H1 (cell line): Measurements from ENCODE around the gene SH2D5. TPM values are rescaled to one million over a fixed set of nuclear protein-coding genes. Genes with fewer than 3 reads are reported as not detected.

ENCODE experiments used
- CTCF ChIA-PET: fragments of 300-600 bp; sonication (Branson Sonifier 250); formaldehyde crosslinking; loops from one replicate; lab custom pipeline; 2021; ENCODE audit not compliant: partially characterized antibody; lab: Charles Lee
- POLR2A ChIA-PET: fragments of 300-600 bp; sonication (Branson Sonifier 250); formaldehyde crosslinking; loops from one replicate; lab custom pipeline; 2021; ENCODE audit warnings: inconsistent platforms; ENCODE audit not compliant: partially characterized antibody; lab: Charles Lee
- DNase-seq, 2 experiments: peaks; one replicate each; pipeline versions ENCODE4 v3.0.0 to v3.0.0-alpha.2; 2010 to 2022; ENCODE audit warnings: low spot score in 2 of 2, low read depth in 1 of 2, mixed read lengths in 1 of 2
- FAIRE-seq: peaks from 2 replicates; lab custom pipeline; 2011; peaks lifted over from hg19 to GRCh38; lab: Jason Lieb, UNC
- H2AFZ ChIP-seq: 2 replicates; pipeline ENCODE4 v1.8.1; 2012; ENCODE audit warnings: low read length, inconsistent platforms
- H2AK5ac ChIP-seq: 2 replicates; pipeline ENCODE4 v1.6.1; 2013; ENCODE audit warnings: low read depth, low read length
- H2BK120ac ChIP-seq: replicated peaks from 2 replicates; pipeline ENCODE3; 2013; ENCODE audit warnings: low read depth, low read length, inconsistent platforms
- H2BK12ac ChIP-seq: 2 replicates; pipeline ENCODE4 v1.6.1; 2013; ENCODE audit warnings: low read depth, low read length
- H2BK15ac ChIP-seq: 2 replicates; pipeline ENCODE4 v1.6.1; 2013; ENCODE audit warnings: low read length
- H2BK20ac ChIP-seq: 2 replicates; pipeline ENCODE4 v1.6.1; 2013; ENCODE audit warnings: low read length
- H2BK5ac ChIP-seq: 2 replicates; pipeline ENCODE4 v1.6.1; 2013; ENCODE audit warnings: low read depth, low read length
- H3K14ac ChIP-seq: 2 replicates; pipeline ENCODE4 v1.6.1; 2013; ENCODE audit warnings: inconsistent platforms; ENCODE audit not compliant: insufficient read length
- H3K18ac ChIP-seq: 2 replicates; pipeline ENCODE4 v1.6.1; 2013; ENCODE audit warnings: low read length; ENCODE audit errors: extremely low read depth
- H3K23ac ChIP-seq: 2 replicates; pipeline ENCODE4 v1.6.1; 2013; ENCODE audit warnings: inconsistent platforms; ENCODE audit not compliant: insufficient read length
- H3K23me2 ChIP-seq: 2 replicates; pipeline ENCODE4 v1.6.1; 2013; ENCODE audit warnings: low read depth, low read length
- H3K27ac ChIP-seq: 2 replicates; pipeline ENCODE4 v1.6.1; 2011; ENCODE audit warnings: low read depth, low read length, inconsistent platforms
- H3K27me3 ChIP-seq, 4 experiments: replicated peaks in 1 of 4; 1 replicate in 1 of 4; 2 replicates in 3 of 4; pipeline versions ENCODE4 v1.6.1 to v1.8.1; 2011 to 2013; ENCODE audit warnings: low read length in 3 of 4, mild to moderate bottlenecking in 3 of 4, inconsistent platforms in 2 of 4, mixed read lengths in 2 of 4, moderate library complexity in 1 of 4; ENCODE audit not compliant: control insufficient read depth in 3 of 4, insufficient read depth in 3 of 4; ENCODE audit errors: extremely low read depth in 1 of 4
- H3K36me3 ChIP-seq, 4 experiments: 2 replicates each; pipeline versions ENCODE4 v1.6.1 to v1.8.1; 2011 to 2013; ENCODE audit warnings: mild to moderate bottlenecking in 4 of 4, low read length in 3 of 4, moderate library complexity in 2 of 4, control low read depth in 1 of 4, inconsistent platforms in 1 of 4; ENCODE audit not compliant: insufficient read depth in 4 of 4, control insufficient read depth in 2 of 4
- H3K4ac ChIP-seq: replicated peaks from 2 replicates; pipeline ENCODE3; 2013; ENCODE audit warnings: low read length, low read depth, mixed read lengths, inconsistent platforms; ENCODE audit not compliant: insufficient read length
- H3K4me1 ChIP-seq, 4 experiments: replicated peaks in 1 of 4; 1 replicate in 1 of 4; 2 replicates in 3 of 4; pipeline versions ENCODE4 v1.6.1 to v1.8.1; 2011 to 2013; ENCODE audit warnings: low read length in 3 of 4, inconsistent platforms in 2 of 4, mixed read lengths in 1 of 4; ENCODE audit not compliant: insufficient read depth in 4 of 4, control insufficient read depth in 3 of 4
- H3K4me2 ChIP-seq, 2 experiments: 2 replicates each; pipeline versions ENCODE4 v1.6.1 to v1.8.1; 2011 to 2013; ENCODE audit warnings: low read depth in 2 of 2, low read length in 2 of 2, control low read depth in 1 of 2, inconsistent platforms in 1 of 2, mild to moderate bottlenecking in 1 of 2; ENCODE audit not compliant: insufficient read depth in 1 of 2
- H3K4me3 ChIP-seq, 4 experiments: fragments of 200-600, 300-600 bp in 1 of 4; sonication (generic), shearing (Covaris generic), sonication (Bioruptor Twin) in 1 of 4; 2 replicates each; pipeline versions ENCODE4 v1.5.1 to v1.8.1; 2011 to 2016; ENCODE audit warnings: low read length in 4 of 4, low read depth in 3 of 4, control low read depth in 2 of 4, inconsistent platforms in 2 of 4, mild to moderate bottlenecking in 2 of 4, mixed read lengths in 1 of 4, moderate library complexity in 1 of 4; ENCODE audit not compliant: insufficient read depth in 2 of 4; ENCODE audit errors: extremely low read depth in 1 of 4
- H3K56ac ChIP-seq: replicated peaks from 2 replicates; pipeline ENCODE3; 2013; ENCODE audit warnings: low read depth, mild to moderate bottlenecking, mixed read lengths, low read length, inconsistent platforms; ENCODE audit not compliant: insufficient read length
- H3K79me1 ChIP-seq: 2 replicates; pipeline ENCODE4 v1.6.1; 2013; ENCODE audit warnings: low read depth, low read length, control low read depth
- H3K79me2 ChIP-seq, 2 experiments: 2 replicates each; pipeline versions ENCODE4 v1.6.1 to v1.8.1; 2012 to 2013; ENCODE audit warnings: low read length in 2 of 2, mild to moderate bottlenecking in 2 of 2, inconsistent platforms in 1 of 2; ENCODE audit not compliant: insufficient read depth in 2 of 2, control insufficient read depth in 1 of 2
- H3K9ac ChIP-seq, 4 experiments: replicated peaks in 1 of 4; 1 replicate in 1 of 4; 2 replicates in 3 of 4; pipeline versions ENCODE4 v1.6.1 to v1.8.1; 2011 to 2013; ENCODE audit warnings: low read depth in 3 of 4, low read length in 3 of 4, control low read depth in 2 of 4, mild to moderate bottlenecking in 2 of 4, moderate library complexity in 2 of 4, inconsistent platforms in 1 of 4; ENCODE audit errors: extremely low read depth in 1 of 4
- H3K9me3 ChIP-seq, 2 experiments: 2 replicates each; pipeline versions ENCODE4 v1.6.1 to v1.8.1; 2012 to 2013; ENCODE audit warnings: mild to moderate bottlenecking in 2 of 2, moderate library complexity in 2 of 2, control low read depth in 1 of 2, inconsistent platforms in 1 of 2, low read depth in 1 of 2, low read length in 1 of 2, mixed read lengths in 1 of 2; ENCODE audit not compliant: insufficient read depth in 2 of 2
- H4K20me1 ChIP-seq, 2 experiments: replicated peaks in 1 of 2; 2 replicates each; pipeline versions ENCODE3 to v1.8.1; 2011 to 2013; ENCODE audit warnings: inconsistent platforms in 2 of 2, low read length in 2 of 2, mild to moderate bottlenecking in 1 of 2; ENCODE audit not compliant: insufficient read depth in 2 of 2, control insufficient read depth in 1 of 2
- H4K5ac ChIP-seq: 2 replicates; pipeline ENCODE4 v1.6.1; 2013; ENCODE audit warnings: low read length, low read depth, mixed read lengths, inconsistent platforms; ENCODE audit not compliant: insufficient read length
- H4K8ac ChIP-seq: 2 replicates; pipeline ENCODE4 v1.8.0; 2013; ENCODE audit warnings: mild to moderate bottlenecking, moderate library complexity, low read length, inconsistent platforms; ENCODE audit not compliant: insufficient read depth; ENCODE audit errors: extremely low read depth
- H4K91ac ChIP-seq: replicated peaks from 2 replicates; pipeline ENCODE3; 2013; ENCODE audit warnings: low read length, mixed read lengths, inconsistent platforms; ENCODE audit not compliant: insufficient read length
- BCL11A ChIP-seq, 2 experiments: IDR thresholded peaks; one replicate each; pipeline ENCODE4 v1.6.1; 2011; ENCODE audit warnings: low read depth in 2 of 2, low read length in 2 of 2, mild to moderate bottlenecking in 2 of 2
- CBX8 ChIP-seq: fragments of 300-800, 300-1000 bp; sonication (generic); IDR thresholded peaks from 2 replicates; pipeline ENCODE4 v1.7.1; 2016; ENCODE audit warnings: low read depth, low read length, borderline replicate concordance
- CHD2 ChIP-seq: IDR thresholded peaks from 2 replicates; pipeline ENCODE4 v1.6.1; 2012; ENCODE audit warnings: low read length, improper control_type of control experiment
- CREB1 ChIP-seq: IDR thresholded peaks from 2 replicates; pipeline ENCODE4 v1.6.1; 2012; ENCODE audit warnings: inconsistent platforms
- GTF2F1 ChIP-seq: IDR thresholded peaks from 2 replicates; pipeline ENCODE4 v1.6.1; 2012; ENCODE audit warnings: low read depth, low read length, improper control_type of control experiment, borderline replicate concordance
- KDM5A ChIP-seq: fragments of 200-600 bp; IDR thresholded peaks from 2 replicates; pipeline ENCODE4 v1.7.1; 2012; ENCODE audit warnings: mild to moderate bottlenecking, low read length, inconsistent platforms, mixed read lengths
- NANOG ChIP-seq: IDR thresholded peaks from 2 replicates; pipeline ENCODE4 v1.6.1; 2011; ENCODE audit warnings: low read length, low read depth, mild to moderate bottlenecking, inconsistent platforms; ENCODE audit not compliant: insufficient read depth, poor library complexity, severe bottlenecking
- NRF1 ChIP-seq: IDR thresholded peaks from 2 replicates; pipeline ENCODE4 v1.6.1; 2011; ENCODE audit warnings: mild to moderate bottlenecking, low read depth, low read length, improper control_type of control experiment
- RFX5 ChIP-seq: IDR thresholded peaks from 2 replicates; pipeline ENCODE4 v1.6.1; 2011; ENCODE audit warnings: low read depth, low read length, improper control_type of control experiment, borderline replicate concordance
- SIN3A ChIP-seq, 2 experiments: IDR thresholded peaks in 1 of 2; conservative IDR thresholded peaks in 1 of 2; 2 replicates each; pipeline ENCODE4 v1.6.1; 2011 to 2012; ENCODE audit warnings: low read length in 2 of 2, improper control_type of control experiment in 1 of 2, low read depth in 1 of 2, mild to moderate bottlenecking in 1 of 2
- SP2 ChIP-seq: IDR thresholded peaks from 2 replicates; pipeline ENCODE4 v1.6.1; 2012; ENCODE audit warnings: mild to moderate bottlenecking, low read length, inconsistent platforms
- SRF ChIP-seq: IDR thresholded peaks from 2 replicates; pipeline ENCODE4 v1.6.1; 2011; ENCODE audit warnings: mild to moderate bottlenecking, low read depth, low read length, moderate library complexity
- TEAD4 ChIP-seq: IDR thresholded peaks from 2 replicates; pipeline ENCODE4 v1.6.1; 2012; ENCODE audit warnings: low read depth, low read length, inconsistent platforms, mixed read lengths
- WGBS, 2 experiments: shearing (Covaris generic) in 1 of 2; methylation state at CpG; one replicate each; pipeline versions ENCODE4 v1.1.6 to v1.1.7; 2013 to 2015; ENCODE audit warnings: low lambda C conversion rate in 2 of 2, mixed read lengths in 2 of 2, inconsistent platforms in 1 of 2, low coverage in 1 of 2, missing lambda C conversion rate in 1 of 2; ENCODE audit not compliant: insufficient replicate concordance in 2 of 2, insufficient coverage in 1 of 2, insufficient read length in 1 of 2; ENCODE audit errors: extremely low coverage in 1 of 2, missing lambda C conversion rate in 1 of 2; 5-methylcytosine and 5-hydroxymethylcytosine counted together
- polyA plus RNA-seq, 7 experiments: library from polyadenylated mRNA; depleted of rRNA in 3 of 7; stranded (reverse) in 5 of 7; unstranded in 2 of 7; fragments of >200 nt in 5 of 7; fragments of 200-250 nt in 2 of 7; gene quantifications; 1 replicate in 5 of 7; 2 replicates in 1 of 7; 4 replicates in 1 of 7; pipeline versions ENCODE4 v1.2.1 to v1.2.3, GENCODE V29; 2011 to 2013; ENCODE audit warnings: missing spikeins in 2 of 7, mixed read lengths in 2 of 7
- total RNA-seq: library from RNA; stranded (reverse); fragmentation: NEBNext Ultra II Directional; extraction: Animal tissue kit (Norgen Biotek cat#: 25700); gene quantifications from 2 replicates; pipeline ENCODE4 v1.2.1, GENCODE V29; 2021
- TF ChIP-seq, protein P1 (sequence below): IDR thresholded peaks from 2 replicates; pipeline ENCODE4 v1.6.1; 2012; ENCODE audit warnings: inconsistent platforms

SH2D5 gene
- total and polyA plus RNA-seq, 2 of the 8 experiments (the other 6 are each of a cell fraction or from before 2014, with no cell fraction given) = 13.2 to 18.4 TPM

DNA sequence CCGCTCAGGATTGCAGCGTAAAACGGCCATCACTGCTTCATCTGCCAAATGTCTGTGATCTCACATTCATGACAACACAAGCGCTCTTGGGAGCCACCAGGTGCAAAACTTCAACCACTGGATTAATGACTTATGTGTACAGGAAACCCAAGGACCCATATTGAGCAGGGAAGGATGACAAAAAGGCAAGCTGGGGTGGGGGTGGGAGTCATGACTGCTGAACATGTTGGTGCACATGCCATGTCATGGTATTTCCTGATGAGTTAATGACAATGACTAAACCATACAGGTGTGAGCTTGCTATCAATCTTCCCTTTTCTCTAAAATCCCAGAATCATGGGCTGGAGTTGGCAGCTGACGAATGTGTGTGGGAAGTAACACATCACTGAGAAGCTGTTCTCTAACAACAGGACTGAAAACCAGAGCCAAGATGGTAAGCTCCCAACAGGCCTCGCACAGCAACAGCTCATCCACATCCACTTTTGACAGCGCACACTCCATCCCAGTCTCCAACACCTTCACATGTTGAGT lies 3.1 kb upstream of the SH2D5 start:
- no peak overlapping the region for H3K4me3 ChIP-seq
- no peak overlapping the region for H3K4ac ChIP-seq
- H4K5ac ChIP-seq = no peak overlapping the region
- ChIA-PET POLR2A (no interaction called here), CTCF (interaction anchor here (0.8 to 2.2 kb wide), 3 partner anchors 39 to 82 kb away, joined by 3 to 12 read pairs (median 3); no protein-coding TSS in a partner anchor)
- H2BK15ac ChIP-seq = no peak overlapping the region
- H4K20me1 ChIP-seq = peaks cover 1 to 3% of the 10 kb centered on the region in 2 experiments
- no peak overlapping the region for H2BK20ac ChIP-seq
- H3K36me3 ChIP-seq = peaks cover 0 to 3% (median under 1%) of the 10 kb centered on the region in 4 experiments; a peak in 3 of 8 replicates
- no peak for FAIRE-seq
- H3K79me1 ChIP-seq = no peaks in the 10 kb centered on the region
- H3K9ac ChIP-seq = no peak overlapping the region
- no peak overlapping the region for H2AK5ac ChIP-seq
- H3K4me1 ChIP-seq = peaks cover 5 to 15% (median 10%) of the 10 kb centered on the region in 4 experiments
- 95% methylated on average over 7 of the region's 7 CpGs; no CpG with 5 or more reads in 1 of the 2 experiments for WGBS, 2 experiments
- H2AFZ ChIP-seq = no peak overlapping the region
- no peak overlapping the region for H4K91ac ChIP-seq
- peaks cover 2 to 29% (median 25%) of the 10 kb centered on the region in 4 experiments for H3K27me3 ChIP-seq
- H2BK12ac ChIP-seq = no peak overlapping the region
- no peak overlapping the region for H3K4me2 ChIP-seq
- no peak for DNase-seq
- no peak overlapping the region for H3K23ac ChIP-seq
- H3K56ac ChIP-seq = no peak overlapping the region
- no peak overlapping the region for H3K14ac ChIP-seq
- H4K8ac ChIP-seq = no peak overlapping the region
- no peak overlapping the region for H3K18ac ChIP-seq
- no peak overlapping the region for H3K27ac ChIP-seq
- no peaks in the 10 kb centered on the region for H3K9me3 ChIP-seq
- H2BK5ac ChIP-seq = no peak overlapping the region
- H3K23me2 ChIP-seq = peaks cover 11% of the 10 kb centered on the region; the same call in 1 of the 2 replicates
- no peak overlapping the region for H2BK120ac ChIP-seq
- H3K79me2 ChIP-seq = no peaks in the 10 kb centered on the region
- TF ChIP-seq, protein P1, sequence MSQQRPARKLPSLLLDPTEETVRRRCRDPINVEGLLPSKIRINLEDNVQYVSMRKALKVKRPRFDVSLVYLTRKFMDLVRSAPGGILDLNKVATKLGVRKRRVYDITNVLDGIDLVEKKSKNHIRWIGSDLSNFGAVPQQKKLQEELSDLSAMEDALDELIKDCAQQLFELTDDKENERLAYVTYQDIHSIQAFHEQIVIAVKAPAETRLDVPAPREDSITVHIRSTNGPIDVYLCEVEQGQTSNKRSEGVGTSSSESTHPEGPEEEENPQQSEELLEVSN = no peak
- TF ChIP-seq SIN3A (conservative IDR thresholded peaks at IDR 0.05 in 1 of 2, IDR thresholded peaks at IDR 0.05 in 1 of 2; ENCODE audit: low read depth in 1 of 2, low read length in 2 of 2) (no peak), TEAD4 (no peak), GTF2F1 (no peak), SRF (no peak), RFX5 (no peak), KDM5A (no peak), SP2 (no peak), BCL11A (IDR thresholded peaks at IDR 0.05; ENCODE audit: low read depth in 2 of 2, low read length in 2 of 2) (no peak), CREB1 (no peak), CHD2 (no peak), CBX8 (no peak), NANOG (no peak), NRF1 (no peak)
